ENCODE results near the gene ZAP70.

The ZAP70 gene

GRCh38 chr2:97726261-97727064, 13.1 kb downstream of the ZAP70 start:
- no peak for TF ChIP-seq CTCF (conservative IDR thresholded peaks at IDR 0.05)
- no peak overlapping the region for H3K27ac ChIP-seq

- no peak for TF ChIP-seq CTCF (conservative IDR thresholded peaks at IDR 0.05)
- no peak overlapping the region for H3K27ac ChIP-seq
Measured at GRCh38 chr2:97727296-97727695, 13.9 kb downstream of the ZAP70 start.

GRCh38 chr2:97728091-97728731, 14.8 kb downstream of the ZAP70 start:
- TF ChIP-seq CTCF (conservative IDR thresholded peaks at IDR 0.05), result no peak
- no peak overlapping the region for H3K27ac ChIP-seq

- no peak for TF ChIP-seq CTCF (conservative IDR thresholded peaks at IDR 0.05)
- H3K27ac ChIP-seq, result no peak overlapping the region
Measured at GRCh38 chr2:97730245-97730644, 16.9 kb downstream of the ZAP70 start.

- H3K27ac ChIP-seq, result no peak overlapping the region
Measured at GRCh38 chr2:97731274-97732020, 18.1 kb downstream of the ZAP70 start.

GRCh38 chr2:97732436-97733340, 19.3 kb downstream of the ZAP70 start:
- no peak overlapping the region for H3K27ac ChIP-seq
- no peak for TF ChIP-seq CTCF (conservative IDR thresholded peaks at IDR 0.05)

More at GRCh38 chr2:97731274-97732020, 18.1 kb downstream of the ZAP70 start:
- TF ChIP-seq CTCF (conservative IDR thresholded peaks at IDR 0.05), result no peak

Measured in VCaP (cell line).